ELR (cell line): Measurements from ENCODE around the gene ST3GAL3.

Source experiments
- DNase-seq: peaks from one replicate; pipeline ENCODE4 v3.0.0-alpha.2; 2015; ENCODE audit warnings: low read depth

Gene ST3GAL3

DNA sequence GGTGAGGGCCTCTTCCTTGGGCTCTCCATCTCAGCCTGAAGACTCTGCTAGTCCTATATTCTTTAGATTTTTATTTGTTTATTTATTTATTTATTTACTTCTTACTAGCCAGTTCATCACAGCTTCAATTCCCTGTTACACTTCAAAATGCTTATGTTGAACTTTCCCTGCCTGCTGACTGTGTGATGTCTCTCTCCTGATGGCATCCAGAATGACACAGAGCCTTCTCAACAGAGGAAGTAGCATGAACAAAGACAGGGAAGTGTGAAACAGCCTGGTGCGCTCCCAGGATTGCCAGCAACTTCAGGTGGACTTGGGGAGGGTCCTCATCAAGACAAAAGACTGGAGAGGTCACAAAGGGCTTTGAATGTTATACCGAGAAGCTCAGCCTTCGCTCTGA, 235.1 kb downstream of the ST3GAL3 start:
- no peak for DNase-seq

DNA sequence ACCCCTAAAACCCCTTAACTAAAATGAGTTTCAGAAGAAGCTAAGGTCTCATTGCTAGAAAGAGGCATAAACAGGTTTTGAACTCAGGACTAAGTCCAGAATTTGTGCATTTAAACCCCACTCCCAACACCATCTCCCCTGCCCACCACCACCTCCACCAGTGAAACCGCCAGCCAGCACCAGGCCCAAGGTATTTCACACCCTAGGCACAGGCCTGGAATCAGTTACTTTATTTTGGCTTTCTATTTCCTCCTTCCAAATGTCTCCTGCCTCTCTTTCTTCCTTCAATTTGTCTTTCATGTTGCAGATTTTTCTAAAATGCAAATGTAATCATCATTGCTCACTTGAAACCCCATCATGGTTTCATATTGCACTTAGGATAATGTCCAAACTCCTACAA, 237.5 kb downstream of the ST3GAL3 start:
- no peak for DNase-seq

DNA sequence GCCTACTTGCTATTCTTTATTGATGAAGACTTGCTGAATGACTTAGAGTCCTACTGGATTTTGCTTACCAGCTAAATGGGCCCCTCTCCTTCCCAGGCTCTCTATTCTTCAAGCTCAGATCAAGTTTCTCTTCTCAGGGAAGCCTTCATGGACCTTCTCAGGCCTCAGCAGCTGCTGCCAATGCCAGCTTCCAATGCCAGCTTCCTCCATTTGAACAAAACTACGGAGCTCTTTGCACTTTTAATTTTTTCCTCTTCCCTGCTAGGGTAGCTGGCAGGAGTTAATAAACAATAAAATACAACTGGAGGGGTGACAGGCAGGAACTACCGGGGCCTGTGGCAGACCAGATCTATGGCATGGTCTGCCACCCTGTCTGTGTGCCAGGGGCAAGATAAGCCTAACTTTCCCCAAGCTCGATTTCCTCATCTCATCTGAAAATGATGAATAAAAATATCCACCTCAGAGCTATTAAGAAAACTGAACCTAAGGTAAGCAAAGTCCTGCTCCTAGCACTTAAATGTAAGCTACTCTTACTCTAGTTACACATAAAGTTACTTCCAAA, 238.4 kb downstream of the ST3GAL3 start:
- DNase-seq = no peak

DNA sequence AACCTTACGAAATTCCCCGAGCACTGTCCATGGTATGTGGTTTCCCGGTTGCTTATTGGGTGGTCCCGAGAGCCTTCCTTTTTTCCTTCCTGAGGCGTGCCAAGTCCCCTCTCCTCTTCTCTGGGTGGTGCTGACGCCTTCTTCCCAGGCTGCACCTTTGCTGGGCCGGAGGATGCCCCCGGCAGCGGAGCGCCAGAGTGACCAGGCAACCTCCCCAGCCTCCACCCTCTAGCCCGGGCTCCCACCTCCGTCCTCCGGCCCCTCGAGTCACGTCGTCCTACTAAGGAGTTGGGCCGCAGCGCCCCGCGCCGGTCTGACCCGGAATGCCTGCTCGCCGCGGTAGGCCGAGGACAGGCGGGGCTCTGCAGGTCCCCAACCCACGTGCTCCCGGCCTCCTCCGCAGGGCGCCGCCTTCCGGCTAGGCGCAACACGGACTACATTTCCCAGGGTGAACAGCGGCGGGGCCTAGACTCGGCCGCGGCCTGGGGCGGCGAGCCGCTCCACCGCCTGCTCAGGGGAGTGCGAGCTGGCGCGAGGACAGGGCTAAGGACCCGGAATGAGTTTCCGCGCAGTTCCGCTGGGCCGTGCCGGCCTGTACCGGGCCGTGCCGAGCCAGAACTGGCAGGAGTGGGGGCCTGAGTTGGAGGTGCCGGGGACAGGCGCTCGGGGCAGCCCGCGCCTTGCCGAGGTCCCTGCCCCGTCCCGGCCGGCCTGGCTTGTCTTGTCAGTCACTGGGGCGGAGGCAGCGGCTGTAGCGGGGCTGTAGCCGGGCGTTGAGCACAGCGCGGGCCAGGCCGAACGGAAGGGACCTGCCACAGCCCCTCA, 239.1 kb downstream of the ST3GAL3 start, which contains the start of gene IPO13:
Gene IPO13 (plus strand): TSS at position 715 of the 825 bp plus-strand sequence. CDS start 651 bp downstream, outside the sequence.
- DNase-seq = peak; percentile 97

DNA sequence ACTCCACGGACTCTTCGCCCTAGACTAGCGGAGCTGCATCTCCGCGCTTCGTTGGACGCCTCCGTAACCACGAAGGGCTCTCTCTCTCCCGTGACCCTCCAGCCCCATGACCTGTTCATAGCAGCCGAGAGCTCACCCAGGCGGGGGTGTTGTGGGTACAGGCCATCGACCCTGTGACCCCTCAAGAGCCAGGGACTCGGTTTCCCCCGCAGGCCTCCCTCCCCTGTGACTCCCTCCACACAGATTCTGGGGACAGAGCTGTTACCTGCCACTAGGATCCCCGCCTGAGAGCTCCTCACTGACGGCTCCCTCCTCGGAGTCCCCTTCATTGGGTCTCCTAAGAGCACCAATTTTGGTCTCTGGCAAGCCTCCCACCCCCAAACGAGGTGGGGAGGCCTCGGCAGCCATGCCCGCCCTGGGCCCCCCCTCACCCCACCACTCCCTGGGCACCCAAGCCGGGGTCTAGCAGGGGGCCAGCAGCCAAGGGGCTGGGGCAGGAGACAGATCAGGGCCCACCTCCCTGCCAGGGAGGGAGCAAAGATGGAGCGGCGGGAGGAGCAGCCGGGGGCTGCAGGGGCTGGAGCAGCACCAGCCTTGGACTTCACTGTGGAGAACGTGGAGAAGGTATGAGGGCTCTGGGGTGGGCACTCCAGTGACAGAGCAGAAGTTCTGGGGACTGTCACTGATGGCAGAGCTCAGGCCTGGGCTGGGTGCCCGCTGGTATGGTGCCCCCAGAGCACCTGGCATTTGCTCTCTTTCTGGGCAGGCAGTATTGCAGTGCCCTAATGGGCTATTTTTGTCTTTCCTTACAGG, 239.9 kb downstream of the ST3GAL3 start:
- DNase-seq = no peak

DNA sequence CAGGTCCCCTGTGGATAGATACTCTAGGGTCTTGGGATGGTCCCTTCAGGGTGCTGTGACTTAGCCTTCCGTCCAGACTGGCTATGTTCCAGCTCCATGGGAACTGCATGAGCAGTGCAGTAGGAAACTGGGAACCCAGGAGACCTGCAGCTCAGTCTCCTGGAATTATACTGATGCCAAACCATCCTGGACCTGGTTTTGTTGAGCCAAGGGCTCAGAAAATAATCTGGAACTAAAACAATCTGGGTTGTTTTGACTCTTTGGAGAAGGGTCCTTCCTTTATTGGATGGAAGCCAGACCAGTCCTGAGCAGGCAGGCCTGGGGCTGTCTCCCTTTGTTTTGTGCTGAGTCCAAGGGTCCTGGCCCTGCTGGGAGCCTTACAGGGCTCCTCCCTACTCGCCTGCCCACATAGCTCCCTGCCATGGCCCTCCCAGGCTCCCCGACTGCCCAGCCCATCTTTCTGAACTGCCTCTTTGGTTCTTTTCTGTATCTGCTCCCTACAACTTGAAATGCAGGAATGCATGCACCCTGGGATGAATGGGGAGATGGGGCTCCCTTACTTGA, 240.6 kb downstream of the ST3GAL3 start:
- no peak for DNase-seq

DNA sequence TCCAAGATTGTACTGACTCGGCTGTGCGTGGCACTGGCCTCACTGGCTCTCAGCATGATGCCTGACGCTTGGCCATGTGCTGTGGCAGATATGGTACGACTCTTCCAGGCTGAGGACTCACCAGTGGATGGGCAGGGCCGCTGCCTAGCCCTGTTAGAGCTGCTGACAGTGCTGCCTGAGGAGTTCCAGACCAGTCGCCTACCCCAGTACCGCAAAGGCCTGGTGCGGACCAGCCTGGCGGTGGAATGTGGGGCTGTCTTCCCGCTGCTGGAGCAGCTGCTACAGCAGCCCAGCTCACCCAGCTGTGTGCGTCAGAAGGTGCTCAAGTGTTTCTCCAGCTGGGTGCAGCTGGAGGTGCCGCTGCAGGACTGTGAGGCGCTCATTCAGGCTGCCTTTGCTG, 242.3 kb downstream of the ST3GAL3 start:
- no peak for DNase-seq

DNA sequence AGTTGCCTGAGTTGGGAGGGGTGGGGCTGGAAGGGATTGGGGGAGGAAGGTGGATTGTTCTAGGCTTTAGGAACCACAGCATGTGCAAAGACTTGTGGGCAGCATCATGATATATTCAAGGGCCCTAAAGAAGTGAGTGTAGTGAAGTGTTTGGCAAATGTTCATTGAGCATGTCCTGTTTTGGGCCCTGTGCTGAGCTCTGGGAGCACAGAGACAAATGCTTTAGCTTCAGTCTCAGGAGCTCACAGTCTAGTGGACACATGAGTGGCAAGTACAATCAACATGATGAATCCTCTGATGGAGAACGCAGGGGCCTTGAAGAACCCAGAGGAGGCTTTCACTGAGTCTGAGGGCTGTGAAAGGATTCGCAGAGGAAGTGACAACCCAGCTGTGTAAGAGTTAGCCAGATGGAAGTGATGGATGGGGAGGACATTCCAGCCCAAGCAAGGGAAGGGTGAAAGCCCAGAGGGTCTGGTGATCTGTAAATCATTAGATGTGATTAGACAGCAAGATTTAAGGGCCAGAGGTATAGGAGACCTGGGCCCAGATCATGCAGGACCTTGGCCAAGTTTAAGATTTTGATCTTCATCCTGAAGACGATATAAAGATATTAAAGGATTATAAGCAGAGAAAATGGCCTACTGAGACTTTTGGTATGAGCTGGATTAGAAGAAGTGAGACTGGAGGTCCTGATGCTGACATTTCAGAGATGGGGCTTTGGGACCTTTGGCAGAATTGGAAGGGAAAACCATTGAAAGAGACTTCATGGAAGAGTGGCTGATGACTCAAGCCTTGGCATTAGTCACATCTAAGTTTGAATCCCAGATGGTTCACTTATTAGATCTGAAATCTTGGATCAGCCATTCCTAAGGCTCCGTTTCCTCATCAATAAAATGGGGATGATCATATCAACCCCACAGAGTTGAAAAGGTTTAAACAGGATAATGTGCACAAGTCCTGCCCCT, 244.0 kb downstream of the ST3GAL3 start:
- DNase-seq = peak; percentile 58

DNA sequence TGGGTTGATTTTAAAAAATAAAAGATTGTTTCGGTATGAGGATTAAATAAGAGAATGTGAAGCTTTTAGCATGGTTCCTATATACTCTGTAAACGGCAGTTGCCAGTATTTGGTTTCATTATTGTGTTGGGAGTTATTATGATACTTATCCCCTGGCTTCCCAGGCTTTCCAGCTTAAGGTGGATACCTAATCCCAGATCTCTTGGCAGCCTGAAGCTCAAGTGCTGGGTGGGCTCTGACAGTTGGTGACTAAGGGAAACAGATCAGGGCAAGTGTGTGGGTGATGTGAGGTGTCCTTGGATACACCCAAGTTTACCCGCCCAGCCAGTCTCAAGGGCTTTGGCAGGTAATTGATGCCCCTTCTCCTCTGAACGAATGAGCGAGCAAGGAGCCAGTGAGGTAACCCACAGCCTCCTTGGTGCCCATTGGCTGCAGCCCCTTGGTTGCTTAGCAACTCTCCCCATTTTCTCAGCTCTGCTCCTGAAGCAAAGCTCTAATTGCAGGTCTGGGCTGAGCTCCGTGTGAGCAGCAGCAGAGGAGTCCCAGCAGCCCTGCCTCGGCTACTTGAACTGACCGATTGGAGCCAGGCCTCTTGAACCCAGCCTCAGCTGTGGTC, 245.5 kb downstream of the ST3GAL3 start:
- DNase-seq = no peak

DNA sequence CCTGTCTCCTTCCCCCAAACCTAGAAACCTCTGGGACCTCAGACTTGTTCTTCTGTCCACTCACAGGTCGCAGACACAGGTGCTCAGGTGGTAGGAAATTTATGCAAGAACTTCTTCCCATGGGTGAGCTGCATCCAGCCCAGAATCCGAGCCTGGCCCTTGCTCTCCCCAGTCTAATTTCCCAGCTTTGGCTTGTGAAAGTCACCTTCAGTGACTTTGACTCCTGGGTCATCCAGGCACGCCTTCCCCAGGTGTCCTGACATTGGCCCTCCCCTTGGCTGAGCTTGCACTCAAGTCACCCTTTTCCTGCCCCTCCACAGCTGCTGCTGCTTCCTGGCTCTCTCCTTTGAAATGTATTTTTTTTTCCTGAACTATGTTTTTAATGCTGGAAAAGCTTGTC, 246.0 kb downstream of the ST3GAL3 start:
- DNase-seq = no peak

DNA sequence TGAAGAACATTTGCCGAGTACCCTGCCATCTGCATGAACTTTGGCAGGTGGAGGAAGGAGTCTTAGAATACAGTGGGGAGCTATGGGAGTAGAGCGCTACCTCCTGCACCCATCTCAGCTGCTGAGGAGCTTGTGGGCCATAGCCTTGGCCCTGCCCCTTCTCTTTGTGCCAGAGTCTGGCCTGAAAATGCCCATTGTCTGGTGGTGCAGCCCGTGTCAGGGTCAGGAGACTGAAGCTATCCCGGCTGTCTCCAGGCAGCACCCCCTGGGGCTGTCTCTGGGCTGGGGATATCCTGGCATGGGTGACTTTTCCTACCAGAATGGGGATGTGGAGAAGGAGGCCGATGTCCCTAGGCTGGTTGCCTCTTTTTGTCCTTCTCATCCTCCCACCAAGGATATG, 246.7 kb downstream of the ST3GAL3 start:
- no peak for DNase-seq

DNA sequence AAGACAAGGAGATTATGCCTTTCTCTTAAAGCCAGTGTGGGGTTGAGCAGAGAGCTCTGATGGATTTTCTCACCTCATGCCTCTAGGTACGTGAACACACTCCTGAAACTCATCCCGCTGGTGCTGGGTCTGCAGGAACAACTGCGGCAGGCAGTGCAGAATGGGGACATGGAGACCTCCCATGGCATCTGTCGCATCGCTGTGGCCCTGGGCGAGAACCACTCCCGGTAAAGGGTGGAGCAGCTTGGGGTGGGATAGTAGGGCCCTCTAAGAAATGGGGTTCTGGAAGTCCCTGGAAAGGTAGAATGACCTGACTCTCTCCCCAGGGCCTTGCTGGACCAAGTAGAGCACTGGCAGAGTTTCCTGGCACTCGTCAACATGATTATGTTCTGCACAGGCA, 248.9 kb downstream of the ST3GAL3 start:
- DNase-seq = no peak

DNA sequence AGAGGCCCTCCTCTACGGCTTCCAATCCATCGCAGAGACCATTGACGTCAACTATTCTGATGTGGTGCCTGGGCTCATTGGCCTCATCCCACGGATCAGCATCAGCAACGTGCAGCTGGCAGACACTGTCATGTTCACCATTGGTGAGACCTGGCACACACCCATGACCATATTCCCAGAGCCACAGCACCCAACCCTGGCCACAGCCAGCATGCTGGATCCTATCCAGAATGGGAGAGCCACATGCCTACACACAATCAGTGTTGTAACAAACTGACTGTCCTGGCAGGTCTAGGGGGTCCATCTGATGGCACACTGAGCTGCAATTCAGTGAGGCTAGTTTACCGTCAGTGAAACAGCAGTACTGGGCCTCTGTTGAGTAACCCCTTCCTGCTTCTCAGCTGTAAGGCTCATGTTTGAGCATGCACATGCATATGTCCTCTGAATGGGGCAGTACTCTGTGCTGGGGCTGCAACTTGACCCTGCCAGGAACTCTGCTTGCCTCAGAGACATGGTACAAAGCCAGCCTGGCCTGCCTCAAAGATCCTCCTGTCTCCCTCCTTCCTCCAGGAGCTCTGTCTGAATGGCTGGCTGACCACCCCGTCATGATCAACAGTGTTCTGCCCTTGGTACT, 250.2 kb downstream of the ST3GAL3 start:
- no peak for DNase-seq

DNA sequence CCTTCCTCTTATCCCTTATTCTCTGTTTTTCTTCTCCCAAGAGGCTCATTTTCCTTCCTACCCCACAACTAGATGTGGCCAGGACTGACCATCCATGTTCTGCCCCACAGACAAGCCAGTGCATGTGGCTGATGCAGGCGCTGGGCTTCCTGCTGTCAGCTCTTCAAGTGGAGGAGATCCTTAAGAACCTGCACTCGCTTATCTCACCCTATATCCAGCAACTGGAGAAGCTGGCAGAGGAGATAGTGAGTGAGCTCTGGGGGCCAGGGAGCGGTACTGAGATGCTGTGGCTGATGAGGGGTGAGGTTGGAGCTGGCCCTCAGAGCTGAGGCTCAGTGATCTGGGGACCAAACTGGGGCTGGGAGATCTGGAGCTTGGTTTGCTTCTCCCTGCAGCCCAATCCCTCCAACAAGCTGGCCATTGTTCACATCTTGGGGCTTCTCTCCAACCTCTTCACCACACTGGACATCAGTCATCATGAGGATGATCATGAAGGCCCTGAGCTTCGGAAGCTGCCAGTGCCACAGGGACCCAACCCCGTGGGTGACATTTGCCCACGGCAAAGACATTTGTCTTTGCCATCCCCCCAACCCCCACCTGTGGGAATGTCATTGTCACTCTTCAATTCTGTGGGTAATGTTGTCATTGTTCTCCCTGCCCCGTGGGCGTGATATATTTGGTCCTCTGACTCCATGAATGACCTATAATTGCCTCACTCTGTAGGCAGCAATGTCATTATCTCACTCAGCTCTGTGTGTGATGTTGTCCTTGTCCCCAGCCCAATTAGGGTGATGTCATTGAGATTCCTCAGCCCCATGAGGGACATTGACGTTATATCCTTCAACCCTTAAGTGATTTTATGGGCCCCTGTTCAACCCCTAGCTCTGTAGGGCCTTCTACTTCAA, 251.3 kb downstream of the ST3GAL3 start:
- DNase-seq = no peak

DNA sequence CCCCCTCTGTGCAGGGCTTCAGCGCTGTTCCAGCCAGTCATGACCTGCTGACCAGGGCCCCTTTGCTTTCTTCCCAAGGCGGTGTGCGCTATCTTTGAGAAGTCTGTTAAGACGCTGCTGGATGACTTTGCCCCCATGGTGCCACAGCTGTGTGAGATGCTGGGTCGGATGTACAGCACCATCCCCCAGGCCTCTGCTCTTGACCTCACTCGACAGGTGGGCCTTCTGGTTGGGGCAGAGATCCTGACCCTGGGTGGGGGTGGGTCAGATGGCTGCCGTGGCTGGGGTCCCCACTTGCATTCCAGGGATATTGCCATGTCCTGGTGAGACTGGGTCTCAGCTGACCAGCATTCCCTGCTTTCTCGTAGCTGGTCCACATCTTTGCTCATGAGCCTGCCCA, 253.5 kb downstream of the ST3GAL3 start:
- no peak for DNase-seq

DNA sequence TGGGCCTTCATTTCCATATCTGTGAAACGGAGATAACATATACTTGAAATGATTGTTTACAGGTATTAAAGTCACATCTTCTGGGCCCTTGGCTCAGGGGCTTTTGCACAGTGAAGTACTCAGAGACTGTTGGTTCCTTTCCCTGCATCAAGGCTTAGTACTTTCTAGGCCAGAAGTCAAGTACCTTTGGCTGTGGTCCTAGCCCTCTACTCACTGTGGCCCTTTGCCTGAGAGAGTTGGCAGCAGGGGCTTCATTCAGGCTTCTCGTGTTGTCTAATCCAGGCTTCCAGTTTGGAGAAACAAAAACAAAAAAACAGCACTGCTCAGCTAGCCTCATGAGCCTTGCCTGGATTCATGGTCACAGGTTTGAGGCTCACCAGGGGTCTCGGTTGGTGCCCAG, 254.4 kb downstream of the ST3GAL3 start:
- no peak for DNase-seq

DNA sequence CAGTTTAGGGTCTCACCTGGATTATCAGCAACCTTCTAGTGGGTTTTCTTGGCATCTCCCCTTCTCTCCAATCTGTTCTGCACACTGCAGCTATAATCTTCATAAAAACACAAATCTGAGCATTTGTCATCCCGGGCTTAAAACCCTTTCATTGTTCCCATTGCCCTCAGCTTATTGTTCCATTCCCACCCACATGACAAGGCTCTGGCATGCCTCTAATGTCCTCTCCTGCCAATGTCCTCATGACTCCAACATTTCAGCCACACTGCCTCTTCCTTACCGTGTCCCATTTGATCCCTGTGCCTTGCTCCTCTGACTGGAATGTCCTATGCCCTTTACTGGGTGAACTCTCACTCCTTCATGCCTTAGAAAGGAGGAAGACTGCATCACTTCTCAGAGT, 255.0 kb downstream of the ST3GAL3 start:
- no peak for DNase-seq

DNA sequence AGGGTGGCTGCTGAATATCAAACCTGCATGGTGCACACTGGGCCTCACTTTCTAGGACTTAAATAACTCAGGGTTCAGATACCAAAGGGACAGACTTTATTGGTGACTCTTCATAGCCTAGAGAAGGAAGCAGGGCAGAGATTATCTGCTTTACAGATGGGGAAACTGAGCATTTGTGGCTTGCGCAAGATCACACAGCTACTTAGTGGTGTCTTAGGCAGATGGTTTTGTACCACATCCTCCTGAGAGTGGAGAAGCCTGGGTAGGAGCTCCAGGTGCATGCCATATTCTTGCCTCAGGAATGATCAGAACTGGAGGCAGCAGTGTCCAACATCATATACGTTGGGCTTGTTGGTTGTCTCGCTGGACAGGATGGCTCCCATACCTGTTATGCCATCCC, 255.7 kb downstream of the ST3GAL3 start:
- no peak for DNase-seq

DNA sequence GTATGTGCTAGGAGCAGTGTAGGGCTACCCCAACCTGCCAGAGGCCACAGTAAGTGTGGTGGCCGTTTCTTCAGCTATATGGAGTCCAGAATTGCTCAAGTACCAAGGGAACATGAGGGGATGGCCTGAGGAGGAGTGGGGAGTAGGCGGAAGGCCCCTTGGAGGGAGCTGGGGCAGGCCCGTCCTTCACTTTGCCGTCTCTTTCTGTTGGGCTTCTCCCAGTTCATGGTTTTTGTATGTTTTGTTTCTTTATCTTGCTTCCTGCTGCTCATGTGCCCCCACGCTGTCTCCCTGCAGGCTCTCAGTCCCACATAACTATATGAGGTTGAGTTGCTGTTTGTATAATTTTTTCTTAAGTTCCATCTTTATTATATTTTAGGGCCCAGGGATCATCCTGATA, 256.6 kb downstream of the ST3GAL3 start:
- DNase-seq = no peak
